Fibroblast of pulmonary artery (primary cell): Measurements from ENCODE around the gene SPSB4.

Experiments used
- DNase-seq: peaks from one replicate; pipeline ENCODE4 v3.0.0-alpha.2; 2010; ENCODE audit warnings: low read depth
- H3K4me3 ChIP-seq: replicated peaks from 2 replicates; pipeline ENCODE4 v1.5.1; 2011; ENCODE audit warnings: low read depth, mild to moderate bottlenecking, control low read depth, low read length, moderate library complexity
- TF ChIP-seq, protein P1 (sequence below): IDR thresholded peaks from 2 replicates; pipeline ENCODE4 v1.5.1; 2011; ENCODE audit warnings: mild to moderate bottlenecking, control low read depth, low read length, inconsistent platforms; ENCODE audit errors: missing control alignments

SPSB4 gene

DNA sequence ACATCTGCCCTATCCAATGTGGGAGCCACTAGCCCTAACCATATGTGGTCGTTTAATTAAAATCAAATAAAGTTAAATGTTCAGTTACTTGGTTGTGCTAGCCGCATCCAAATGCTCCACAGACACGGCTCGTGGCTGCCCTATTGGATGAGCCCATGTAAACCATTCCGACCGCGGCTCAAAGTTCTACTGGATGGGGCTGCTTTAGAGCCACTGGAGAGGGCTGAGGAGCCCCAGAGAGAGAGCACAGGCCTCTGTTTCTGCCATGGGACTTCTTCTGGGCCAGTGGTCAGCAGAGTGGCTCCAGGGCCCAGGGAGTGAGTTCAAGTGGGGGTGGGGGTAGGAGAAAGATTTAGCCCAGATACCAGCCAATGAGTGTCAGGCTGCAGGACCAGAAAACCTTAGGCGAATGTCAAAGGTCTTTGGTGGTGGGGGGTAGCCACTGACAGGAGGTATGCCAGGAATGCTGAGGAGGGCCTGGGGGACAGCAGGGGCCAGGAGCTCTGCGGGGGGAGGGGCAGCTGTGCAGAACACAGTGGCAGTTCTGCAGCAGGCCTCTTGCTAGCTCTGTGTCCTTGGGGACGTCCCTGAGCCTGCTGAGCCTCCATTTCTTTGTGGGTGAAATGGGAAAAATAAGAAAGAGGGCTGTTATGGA is 30.1 kb downstream of the SPSB4 start:
- no peak for DNase-seq
- no peak overlapping the region for H3K4me3 ChIP-seq
- TF ChIP-seq, protein P1, sequence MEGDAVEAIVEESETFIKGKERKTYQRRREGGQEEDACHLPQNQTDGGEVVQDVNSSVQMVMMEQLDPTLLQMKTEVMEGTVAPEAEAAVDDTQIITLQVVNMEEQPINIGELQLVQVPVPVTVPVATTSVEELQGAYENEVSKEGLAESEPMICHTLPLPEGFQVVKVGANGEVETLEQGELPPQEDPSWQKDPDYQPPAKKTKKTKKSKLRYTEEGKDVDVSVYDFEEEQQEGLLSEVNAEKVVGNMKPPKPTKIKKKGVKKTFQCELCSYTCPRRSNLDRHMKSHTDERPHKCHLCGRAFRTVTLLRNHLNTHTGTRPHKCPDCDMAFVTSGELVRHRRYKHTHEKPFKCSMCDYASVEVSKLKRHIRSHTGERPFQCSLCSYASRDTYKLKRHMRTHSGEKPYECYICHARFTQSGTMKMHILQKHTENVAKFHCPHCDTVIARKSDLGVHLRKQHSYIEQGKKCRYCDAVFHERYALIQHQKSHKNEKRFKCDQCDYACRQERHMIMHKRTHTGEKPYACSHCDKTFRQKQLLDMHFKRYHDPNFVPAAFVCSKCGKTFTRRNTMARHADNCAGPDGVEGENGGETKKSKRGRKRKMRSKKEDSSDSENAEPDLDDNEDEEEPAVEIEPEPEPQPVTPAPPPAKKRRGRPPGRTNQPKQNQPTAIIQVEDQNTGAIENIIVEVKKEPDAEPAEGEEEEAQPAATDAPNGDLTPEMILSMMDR: no peak

GRCh38 chr3:141082064-141082463 is 30.9 kb downstream of the SPSB4 start:
- no peak overlapping the region for H3K4me3 ChIP-seq
- no peak for DNase-seq
- TF ChIP-seq, protein P1: no peak

DNA sequence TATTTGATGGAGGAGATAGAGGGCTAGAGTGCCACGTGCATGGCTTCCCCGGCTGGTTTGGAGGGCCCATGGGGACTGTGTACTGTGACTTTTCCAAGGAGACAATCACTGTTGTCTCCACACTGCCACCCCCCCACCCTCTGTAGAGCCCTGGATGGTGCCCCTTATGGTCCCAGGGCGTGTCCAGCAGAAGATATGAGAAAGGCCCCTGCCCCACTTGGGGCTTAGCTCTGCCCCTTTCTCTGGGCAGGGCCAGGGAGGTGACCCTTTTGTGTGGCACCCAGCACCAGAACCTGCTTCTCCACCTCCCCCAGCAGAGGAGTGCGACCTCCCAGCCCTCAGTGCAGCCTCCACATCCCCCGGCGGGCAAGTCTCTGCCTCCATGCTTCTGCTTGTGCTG is 32.1 kb downstream of the SPSB4 start:
- TF ChIP-seq, protein P1: no peak
- DNase-seq: no peak
- H3K4me3 ChIP-seq: no peak overlapping the region

DNA sequence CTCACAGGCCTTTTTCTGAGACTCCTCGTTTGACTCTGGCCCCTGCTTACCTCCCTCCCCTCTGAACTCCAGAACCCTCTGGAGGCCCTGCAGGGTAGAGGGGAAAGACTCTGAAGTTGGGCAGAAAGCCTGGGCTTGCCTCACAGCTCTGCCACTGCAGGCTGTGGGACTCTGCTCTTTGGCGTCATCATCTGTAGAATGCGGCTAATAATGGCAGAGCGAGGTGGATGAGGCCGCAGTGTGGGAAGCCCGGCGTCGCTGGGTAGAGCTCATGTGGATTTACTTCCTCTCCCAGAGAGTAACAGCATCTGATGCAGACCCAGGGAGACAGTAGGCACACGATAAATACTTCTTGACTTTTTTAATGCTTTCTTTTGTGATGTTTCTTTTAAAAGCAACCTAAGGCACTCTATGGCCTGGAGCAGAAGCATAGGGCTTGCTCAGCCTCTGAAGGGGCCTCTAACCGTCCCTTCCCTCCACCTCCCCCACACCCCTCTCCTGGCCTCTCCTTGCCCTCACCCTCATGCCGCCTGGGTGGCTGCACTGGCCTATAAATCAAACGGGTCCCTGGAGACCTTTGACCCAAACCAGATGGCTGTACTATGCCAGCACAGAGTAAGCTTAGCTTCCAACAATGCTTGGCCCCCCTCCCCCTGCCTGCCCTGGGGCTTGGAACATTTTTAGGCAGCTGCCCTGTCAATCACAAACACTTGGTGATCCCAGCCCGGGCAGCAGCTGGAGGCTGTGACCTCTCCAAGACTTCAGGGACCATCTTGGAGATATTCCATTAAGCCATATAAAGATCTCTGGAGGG is 32.9 kb downstream of the SPSB4 start:
- TF ChIP-seq, protein P1: no peak
- DNase-seq: no peak
- H3K4me3 ChIP-seq: no peak overlapping the region

DNA sequence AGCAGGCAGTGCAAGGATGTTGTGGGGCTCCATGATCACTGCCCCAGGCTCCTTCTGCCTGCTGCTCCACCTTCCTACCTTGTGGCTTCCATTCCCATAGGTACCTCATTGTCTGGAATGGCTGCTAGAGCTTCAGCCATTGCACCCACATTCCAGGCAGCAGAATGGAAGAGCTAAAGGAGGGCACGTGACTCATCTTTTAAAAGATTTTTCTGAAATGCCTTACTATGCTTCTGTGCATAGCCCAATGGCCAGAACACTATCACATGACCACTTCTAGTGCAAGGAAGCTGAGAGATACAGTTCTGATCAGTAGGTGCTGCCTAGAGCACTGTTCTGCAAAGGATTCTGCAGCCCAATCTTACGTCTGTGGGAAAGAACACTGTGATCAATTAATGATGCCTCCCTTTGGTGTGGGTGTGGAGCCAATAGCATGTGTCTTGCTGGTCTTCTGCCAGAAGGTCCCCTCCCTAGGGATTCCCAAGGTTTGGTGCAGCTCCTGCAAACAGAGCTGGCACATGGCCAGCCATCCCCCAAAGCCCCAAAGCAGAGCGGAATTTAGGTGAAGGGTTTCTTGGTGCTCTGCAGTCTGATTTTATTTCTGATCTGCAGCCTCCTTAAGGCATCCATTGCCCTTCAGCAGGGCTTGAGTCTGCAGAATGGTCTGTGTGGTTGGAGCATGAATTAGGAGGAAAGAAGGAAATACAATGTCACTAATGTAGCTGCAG is 34.4 kb downstream of the SPSB4 start:
- no peak overlapping the region for H3K4me3 ChIP-seq
- TF ChIP-seq, protein P1: no peak
- no peak for DNase-seq

DNA sequence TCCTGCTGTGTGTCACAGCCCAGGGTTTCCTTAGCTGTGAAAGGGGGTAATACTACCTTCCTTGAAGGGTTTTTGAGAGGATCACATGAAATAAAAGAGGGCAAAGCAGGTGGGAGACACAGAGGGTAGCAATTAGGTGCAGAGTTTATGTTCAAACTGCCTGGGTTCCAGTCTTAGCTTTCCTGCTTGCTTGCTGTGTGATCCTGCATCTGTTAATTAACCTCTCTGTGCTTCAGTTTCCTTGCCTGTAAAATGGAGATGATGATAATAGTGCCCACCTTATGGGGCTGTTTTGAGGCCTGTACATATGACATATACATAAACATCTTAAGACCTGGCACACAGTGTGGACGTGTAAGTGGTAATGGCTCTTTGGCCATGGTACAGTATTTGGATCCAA is 35.0 kb downstream of the SPSB4 start:
- DNase-seq: no peak
- TF ChIP-seq, protein P1: no peak
- no peak overlapping the region for H3K4me3 ChIP-seq
